HG03159 (cell line): ENCODE measurements around the gene PLSCR5.

Source experiments
- ATAC-seq: cut with Tn5 transposase; IDR thresholded peaks from one replicate; pipeline ENCODE4 v1.9.1; 2021; ENCODE audit warnings: mild to moderate bottlenecking, moderate library complexity; ENCODE audit not compliant: unreplicated experiment

PLSCR5 gene

DNA sequence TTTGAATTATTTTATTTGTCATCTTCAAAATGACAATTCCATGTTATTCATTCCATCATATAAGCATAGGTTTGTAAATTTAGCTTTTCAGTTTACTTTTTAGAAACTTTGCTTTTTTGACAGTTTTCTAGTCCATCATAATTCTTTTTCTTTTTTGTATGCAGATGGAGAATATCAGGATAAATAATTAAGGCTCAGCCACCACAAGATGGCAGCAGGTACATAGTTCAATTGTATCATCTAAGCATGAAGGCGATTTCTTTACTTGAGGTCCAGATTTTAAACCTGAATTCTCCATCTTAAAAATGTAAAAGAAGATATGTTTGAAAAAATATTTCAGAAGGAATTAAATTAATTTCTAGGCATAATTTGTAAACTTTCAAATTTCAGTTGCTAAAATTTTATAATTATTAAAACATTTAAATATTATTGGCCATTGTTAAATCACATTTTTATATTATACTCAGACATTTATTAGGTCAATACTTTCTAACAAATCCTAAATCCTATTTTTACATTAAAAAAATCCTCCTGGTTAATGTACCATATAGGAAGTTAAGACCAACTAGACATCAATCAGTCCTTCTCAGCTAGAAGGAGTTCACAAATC lies 15.1 kb downstream of the PLSCR5 start:
- peak; percentile 71 for ATAC-seq

DNA sequence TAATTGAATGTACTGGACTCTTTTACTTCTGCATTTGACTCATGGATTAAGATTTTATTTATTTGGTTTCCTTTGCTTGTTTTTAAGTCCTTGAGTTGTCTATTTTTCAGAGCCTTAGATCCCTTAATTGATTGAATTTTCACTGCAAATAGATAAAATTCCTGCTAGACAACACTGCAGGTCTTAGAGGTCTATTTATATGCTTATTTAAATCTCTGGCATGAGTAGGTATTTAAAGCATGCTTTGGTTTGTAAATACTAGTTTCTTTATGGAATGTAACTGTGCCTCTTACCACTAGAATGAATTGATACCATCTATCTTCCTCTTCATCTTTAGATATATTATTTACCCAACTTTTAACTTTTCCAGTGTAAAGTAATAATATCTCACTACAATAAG lies 20.0 kb downstream of the PLSCR5 start:
- no peak for ATAC-seq

DNA sequence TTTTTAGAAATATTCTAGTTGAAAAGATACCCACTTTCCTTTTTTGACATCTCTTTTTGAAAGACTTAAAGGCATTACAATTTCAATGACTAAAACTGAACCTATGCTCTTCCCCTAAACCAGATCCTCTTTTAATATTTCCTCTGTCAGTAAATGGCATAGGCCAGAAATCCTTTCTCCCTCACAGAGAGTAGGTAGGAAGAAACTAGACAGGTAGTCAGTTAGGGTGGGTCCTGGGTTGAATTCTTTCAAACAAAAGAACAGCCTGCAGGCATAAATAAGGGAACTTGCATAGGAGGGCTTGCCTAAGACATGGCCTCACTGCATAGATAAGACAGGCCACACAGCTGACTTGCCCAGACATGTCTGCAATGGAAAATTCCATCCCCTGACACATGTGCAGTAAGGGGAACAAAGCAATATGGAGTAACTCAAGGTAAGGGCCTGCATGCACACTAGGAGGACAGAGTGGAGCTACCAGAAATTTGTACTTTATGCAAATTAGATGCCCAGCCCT lies 23.1 kb downstream of the PLSCR5 start:
- ATAC-seq, result no peak

DNA sequence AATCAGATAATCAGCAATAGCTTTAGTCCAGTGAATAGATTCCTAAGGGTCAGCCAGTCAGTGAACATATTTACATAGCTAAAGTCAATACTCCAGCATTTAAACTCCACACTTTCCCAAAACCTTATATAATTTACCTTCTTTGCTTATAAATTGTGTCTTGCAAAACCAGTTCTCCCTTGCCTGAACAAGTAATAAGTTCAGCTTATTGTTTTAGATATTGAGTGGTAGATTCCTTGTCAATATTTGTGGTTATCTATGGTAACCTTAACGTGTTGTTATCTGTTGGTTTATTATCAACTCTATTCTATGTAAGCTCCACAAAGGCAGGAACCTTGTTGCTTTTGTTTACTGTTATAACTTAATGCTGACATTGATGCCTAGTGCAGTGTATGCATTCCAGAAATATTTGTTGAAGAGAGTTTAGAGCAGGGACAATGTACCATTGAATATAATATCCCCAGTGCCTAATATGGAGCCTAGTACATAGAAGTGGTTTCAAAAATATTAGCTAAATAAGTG lies 24.0 kb downstream of the PLSCR5 start:
- no peak for ATAC-seq

DNA sequence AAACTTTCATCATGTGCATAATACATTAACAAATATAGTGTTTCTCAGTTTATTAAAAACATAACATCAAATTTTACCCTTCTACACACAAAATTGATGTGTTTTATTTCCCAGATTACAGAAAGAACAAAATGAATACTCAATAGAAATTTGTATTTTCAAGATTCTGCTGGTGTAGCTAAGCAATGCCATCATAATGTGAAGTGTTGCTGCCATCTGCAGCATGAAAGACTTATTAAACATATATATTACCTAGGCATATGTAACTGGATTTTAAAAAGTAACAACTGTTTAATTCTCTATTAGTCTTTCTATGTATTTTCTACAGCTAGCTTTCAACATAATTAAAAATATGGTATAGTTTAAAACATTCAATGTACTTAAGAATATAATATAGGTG lies 27.5 kb downstream of the PLSCR5 start:
- peak; percentile 75 for ATAC-seq

DNA sequence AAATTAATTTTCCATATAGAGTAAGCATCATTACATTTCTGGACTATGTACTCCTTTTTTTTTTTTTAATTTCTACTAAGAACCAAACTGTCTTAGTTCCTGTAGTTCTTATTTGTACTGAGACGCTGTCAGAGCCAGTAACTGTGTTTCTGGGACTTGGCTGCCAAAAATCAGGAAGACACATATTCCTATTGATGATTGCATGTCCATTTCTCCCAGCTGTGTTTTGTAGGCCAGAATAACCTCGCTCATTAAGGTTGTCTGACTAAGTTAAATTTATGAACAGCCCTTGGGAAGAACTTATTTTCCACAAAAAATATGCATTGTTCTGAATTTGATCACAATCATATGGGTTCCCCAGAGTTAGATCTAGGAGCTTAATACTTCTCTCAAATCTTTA lies 29.5 kb downstream of the PLSCR5 start:
- no peak for ATAC-seq

DNA sequence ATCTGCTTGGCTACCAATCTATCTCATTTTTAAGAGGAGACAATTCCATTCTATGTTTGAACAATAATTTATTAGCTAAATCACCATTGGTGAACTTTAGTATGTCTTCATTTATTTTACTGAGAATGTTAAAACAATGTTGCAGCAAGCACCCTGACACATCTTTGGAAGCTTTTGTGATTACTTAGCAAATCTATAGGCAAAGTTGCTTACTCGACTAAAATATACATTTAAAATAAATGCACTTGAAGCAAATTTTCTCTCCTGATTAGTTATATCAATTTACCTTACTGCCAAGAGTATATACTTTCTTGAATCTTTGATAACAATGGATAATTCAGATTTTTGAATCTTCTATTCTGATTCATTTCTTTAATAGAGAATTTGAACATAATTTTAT lies 31.0 kb downstream of the PLSCR5 start:
- ATAC-seq, result no peak

DNA sequence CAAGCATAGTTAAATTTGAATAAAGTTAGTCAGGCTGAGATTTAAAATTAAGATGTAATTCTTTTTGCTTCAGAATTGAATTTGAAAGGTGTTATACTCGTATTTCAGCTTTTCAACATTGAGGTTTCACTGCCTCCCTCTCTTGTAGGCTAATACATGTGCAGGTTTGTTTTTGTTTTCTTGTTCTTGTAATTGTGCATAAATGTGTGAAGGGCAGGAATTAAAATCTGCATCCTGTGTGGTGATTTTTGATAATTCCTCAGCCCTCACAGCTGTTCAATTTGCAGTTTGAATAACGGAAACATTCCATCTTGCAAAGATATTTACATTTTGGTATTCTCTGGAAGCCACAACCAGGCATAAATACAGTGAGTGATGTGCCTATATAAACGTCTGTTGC lies 35.8 kb downstream of the PLSCR5 start:
- no peak for ATAC-seq

DNA sequence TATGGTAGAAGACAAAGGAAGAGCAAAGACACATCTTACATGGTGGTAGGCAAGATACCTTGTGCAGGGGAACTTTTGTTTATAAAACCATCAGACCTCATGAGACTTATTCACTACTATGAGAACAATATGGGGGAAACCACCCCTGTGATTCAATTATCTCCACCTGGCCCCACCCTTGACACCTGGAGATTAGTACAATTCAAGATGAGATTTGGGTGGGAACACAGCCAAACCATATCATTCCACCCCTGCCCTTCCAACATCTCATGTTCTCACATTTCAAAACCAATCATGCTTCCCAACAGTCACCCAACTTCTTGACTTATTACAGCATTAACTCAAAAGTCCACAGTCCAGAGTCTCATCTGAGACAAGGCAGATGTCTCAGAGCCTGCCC lies 39.0 kb downstream of the PLSCR5 start:
- no peak for ATAC-seq

DNA sequence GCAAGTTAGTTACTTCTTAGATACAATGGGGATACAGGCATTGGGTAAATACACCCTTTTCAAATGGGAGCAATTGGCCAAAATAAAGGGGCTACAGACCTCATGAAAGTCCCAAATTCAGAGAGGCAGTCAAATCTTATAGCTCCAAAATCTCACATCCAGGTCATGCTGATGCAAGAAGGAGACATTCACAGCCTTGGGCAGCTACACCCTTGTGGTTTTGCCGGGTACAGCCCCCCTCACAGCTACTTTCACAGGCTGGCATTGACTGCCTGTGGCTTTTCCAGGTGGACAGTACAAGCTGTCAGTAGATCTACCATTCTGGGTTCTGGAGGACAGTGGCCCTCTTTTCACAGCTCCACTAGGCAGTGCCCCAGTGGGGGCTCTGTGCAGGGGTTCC lies 43.3 kb downstream of the PLSCR5 start:
- ATAC-seq, result no peak

DNA sequence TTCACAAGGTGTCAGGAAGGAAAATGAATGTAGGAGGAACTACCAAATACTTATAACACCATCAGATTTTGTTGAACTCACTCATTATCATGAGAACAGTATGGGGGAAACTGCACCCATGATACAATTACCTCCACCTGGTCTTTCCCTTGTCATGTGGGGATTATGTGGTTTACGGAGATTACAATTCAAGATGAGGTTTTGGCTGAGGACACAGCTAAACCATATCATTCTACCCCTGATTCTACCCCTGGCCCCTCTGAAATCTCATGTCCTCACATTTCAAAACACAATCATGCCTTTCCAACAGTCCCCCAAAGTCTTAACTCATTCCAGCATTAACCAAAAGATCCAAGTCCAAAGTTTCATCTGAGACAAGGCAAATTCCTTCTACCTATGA lies 43.7 kb downstream of the PLSCR5 start:
- ATAC-seq, result no peak

DNA sequence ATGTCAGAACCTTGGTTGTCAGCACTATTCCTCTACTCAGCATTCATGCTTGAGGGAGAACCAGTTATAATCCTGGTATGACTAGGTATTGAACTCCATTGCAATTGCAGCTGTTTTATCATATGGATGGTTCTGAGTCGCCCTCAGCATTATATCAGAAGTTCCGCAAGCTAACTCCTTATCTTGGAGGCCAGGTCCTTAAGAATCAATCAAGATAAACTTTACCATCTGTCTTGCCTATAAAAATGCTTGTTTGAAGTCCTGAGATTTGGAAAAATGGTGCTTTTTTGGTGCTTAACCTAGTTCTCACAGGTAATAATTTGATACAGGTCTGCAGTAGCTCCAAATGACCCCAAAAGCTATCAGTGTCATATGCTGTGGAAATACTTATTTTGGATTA lies 44.5 kb downstream of the PLSCR5 start:
- ATAC-seq, result no peak

DNA sequence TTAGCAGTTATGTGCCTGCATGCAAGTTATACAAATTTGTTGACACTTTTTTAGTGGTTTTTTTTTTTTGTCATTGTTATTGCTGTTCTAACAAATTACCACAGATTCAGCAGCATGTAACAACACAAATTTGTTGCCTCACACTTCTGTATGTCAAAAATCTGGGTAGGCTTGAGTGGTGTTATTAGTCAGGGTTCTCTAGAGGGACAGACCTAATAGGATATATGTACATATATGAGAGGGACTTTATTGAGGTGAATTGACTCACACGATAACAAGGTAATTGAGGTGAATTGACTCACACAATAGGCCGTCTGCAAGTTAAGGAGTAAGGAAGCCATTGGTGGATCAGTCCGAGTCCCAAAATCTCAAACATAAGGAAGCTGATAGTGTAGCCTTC lies 45.8 kb downstream of the PLSCR5 start:
- no peak for ATAC-seq

DNA sequence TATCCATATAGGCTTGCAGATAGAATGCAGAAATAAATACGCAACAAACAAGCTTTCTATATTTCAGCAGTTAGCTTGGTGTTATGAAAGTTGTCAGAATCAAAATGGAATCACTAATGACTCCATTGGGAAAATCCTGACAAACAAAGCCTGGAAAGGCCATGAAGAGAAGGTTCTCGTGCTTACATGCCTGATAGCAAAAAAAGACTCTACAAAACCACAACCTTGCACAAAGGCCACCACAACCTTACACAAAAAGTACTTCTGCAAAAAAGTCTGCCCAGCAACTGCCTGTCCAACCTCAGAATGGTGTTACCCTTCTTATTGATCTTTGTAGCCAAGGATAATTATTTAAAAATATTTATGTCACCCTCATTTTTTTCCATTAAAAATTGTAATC lies 46.4 kb downstream of the PLSCR5 start:
- no peak for ATAC-seq

DNA sequence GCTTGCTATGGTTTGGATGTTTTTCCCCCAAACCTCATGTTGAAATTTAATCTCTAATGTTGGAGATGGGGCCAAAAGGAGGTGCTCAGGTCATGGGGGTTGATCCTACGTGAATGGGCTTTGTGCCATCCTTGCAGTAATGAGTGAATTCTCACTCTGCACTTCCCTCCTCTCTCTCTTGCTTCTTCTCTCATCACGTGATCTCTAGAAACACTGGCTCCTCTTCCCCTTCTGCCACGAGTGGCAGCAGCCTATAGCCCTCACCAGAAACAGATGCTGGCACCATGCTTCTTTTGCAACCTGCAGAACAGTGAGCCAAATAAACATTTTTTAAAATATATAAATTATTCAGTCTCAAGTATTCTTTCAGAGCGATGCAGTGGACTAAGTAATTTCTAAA lies 47.4 kb downstream of the PLSCR5 start:
- ATAC-seq, result no peak

DNA sequence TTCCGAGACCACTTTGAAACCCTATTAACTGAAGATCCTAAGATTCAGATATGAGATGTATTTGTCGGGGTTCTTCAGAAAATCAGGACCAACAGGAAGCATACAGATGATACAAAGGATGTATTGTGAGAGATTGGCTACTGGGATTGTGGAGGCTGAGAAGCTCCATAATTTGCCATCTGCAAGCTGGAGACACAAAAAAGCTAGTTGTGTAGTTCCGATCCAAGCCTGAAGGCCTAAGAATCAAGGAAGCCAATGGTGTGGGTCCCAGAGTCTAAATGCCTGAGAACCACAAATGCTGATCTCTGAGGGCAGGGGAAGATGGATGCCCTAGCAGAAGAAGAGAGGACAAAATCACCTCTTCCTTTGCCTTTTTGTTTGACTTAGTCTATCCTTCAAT lies 49.8 kb downstream of the PLSCR5 start:
- no peak for ATAC-seq

DNA sequence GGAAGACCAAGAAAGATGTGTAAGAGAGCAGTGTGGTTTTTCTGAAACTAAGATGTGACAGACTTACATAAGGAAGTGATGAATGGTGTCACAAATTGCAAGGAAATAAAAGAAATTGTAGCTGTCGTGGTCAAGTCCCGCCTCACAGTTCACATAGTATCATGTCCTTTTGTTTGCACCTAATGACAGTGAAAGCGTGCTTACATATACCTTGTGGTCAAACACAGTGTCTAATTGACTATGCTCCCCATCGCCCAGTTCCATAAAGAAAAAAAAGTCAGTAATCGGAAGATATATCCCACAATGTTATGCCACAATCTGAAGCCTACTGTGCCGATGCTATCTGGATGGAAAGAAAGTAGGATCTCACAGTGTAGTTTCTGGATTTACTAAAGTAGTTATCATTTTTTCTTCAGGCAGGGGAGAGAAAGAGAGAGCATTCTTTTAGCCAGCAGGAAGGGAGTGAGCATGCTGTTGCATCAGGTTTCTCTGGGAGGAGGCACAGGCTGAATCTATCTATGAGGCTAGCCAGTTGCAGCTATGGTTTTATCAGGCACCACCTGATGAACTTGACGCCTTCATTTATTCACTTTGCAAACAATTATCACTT lies 50.9 kb downstream of the PLSCR5 start:
- no peak for ATAC-seq

DNA sequence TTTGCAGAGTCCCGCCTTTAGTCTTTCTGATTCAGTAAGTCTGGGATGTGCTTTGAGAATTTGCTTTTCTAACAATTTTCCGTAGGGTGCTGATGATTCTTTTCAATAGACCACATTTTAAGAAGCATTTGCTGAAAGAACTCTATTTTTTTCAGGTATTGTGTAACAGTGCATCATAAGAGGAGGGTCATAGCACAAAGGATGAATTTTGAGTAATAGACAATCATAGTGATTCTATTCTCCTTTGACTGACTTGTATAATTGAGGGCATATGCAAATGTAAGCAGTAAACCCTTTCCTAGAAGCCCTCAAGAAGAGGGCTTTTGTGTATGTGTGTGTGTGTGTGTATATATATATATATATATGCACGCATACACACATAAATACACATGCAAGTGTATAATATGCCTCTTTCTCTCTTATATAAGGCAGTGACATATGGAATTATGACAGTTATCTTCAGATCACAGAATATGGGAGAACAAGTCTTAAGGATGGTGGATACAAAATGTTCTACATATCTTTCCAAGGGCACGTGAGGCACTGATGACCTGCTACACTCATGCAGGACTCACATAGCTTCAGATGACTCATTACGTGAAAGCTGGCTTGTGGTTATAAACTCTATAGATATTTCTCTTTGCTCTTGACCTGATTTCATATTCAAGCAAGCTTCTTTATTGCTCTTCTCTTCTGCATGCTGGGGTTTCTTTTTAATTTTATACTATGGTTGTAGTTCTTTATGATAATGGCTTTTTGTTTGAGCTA lies 54.2 kb downstream of the PLSCR5 start:
- peak; percentile 91 for ATAC-seq

DNA sequence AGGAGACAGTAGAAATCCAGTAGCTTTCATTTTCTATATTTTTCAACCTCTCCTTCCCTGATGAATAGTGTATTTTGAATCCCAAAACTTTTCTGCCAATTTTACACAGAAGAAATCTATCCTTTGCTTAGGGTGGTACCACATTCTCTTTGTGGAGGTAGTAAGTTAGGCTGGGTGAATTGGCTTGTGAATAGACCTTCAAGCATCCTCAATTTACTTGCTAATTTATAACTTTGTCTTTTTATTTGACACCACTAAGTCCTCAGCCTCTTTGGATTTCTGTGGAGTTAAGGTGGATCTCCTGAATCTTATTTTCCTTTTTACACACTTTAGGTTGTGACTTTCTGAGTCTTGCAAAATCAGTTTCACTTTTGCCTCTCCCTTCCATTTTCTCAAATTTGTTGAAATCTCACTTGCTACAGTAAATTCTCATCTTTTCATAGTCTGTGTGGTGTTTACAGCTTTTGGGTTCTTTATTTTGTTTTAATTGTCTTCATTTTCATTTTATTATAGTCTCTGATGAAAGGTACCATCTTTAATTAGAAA lies 55.0 kb downstream of the PLSCR5 start:
- no peak for ATAC-seq

DNA sequence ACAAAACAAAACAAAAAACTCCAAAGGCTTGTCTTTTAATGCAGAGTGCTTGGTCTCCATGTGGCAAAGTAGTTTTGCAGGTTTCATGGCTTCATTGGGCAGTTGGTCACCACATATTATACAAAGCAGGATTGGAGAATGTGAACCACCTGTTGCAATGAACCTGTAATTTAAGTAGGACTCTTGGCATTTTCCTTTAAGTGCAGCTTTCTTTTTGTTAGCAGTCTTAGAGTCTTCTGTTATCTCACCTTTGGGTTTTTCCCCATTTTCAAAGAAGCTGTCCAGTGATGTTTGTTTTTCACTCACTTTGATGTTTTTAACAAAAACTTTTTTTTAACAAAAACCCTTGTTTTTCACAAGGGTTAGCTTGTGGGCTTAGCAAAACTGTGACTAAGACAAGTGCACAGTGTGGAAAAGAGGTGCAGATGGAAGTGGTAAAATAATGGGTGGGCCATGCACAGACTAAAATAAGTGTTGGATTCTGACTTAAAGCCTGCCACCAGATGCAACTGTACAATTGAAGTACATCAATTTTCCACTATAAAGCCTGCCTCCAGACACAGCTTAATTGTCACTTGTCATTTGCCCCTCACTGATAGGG lies 57.8 kb downstream of the PLSCR5 start:
- ATAC-seq, result no peak

DNA sequence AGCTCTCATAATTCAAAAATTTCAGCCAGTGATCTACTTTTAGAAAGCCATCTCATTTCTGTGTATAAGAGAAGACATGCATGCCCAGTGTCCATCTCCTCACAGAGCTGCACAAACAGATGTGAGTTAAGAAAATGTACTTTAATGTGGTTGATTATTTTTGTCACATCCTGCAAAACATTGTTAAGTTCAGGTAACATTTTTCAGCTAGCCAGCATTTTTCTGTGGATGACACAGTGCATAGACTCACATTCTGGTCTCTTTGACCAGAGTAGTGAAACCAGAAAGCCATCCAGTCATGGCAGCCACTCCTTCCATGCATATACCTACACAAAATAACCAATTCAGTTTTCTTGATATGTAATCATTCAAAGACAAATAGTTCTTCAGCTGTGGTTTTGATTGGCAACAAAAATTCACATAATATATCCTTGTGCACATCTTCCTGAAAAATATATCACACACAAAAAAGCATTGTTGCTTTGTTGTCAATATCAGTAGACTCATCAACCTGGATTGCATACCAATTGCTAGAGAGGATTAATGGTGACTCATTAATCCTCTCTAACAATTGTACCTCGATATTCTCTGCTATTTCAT lies 58.7 kb downstream of the PLSCR5 start:
- ATAC-seq, result no peak
